Measurements from ENCODE around the gene MAP2K1.

MAP2K1 gene

DNA sequence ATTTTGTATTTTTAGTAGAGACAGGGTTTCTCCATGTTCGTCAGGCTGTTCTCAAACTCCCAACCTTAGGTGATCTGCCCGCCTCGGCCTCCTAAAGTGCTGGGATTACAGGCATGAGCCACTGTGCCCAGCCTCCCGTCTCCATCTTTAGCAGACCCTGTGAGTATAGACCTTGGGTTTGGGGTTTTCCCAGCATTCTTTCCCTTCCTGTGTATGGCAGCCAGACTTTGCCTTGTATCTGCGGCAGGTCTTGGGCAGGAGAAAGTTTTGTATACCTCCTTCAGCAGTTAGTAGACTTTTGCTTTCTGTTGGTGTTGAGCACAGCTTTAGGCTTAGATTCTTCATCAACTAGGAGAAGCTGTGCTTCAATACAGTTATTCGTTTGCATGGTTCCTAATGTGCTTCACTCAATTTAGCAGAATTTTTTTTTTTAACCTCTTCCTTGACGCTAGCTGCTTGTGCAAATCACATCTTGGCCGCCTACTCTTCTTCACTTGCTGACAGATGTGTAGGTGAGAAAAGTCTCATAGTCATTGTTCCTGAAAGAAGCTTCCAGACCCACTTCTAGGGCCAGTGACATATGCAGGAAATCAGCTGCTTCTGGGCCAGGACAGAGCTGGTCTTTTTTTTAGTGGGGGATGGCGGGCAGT, 38.4 kb downstream of the MAP2K1 start:
- no peak overlapping the region for H3K4me3 ChIP-seq (ENCODE audit: low read length)
- TF ChIP-seq, protein P1, sequence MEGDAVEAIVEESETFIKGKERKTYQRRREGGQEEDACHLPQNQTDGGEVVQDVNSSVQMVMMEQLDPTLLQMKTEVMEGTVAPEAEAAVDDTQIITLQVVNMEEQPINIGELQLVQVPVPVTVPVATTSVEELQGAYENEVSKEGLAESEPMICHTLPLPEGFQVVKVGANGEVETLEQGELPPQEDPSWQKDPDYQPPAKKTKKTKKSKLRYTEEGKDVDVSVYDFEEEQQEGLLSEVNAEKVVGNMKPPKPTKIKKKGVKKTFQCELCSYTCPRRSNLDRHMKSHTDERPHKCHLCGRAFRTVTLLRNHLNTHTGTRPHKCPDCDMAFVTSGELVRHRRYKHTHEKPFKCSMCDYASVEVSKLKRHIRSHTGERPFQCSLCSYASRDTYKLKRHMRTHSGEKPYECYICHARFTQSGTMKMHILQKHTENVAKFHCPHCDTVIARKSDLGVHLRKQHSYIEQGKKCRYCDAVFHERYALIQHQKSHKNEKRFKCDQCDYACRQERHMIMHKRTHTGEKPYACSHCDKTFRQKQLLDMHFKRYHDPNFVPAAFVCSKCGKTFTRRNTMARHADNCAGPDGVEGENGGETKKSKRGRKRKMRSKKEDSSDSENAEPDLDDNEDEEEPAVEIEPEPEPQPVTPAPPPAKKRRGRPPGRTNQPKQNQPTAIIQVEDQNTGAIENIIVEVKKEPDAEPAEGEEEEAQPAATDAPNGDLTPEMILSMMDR (IDR thresholded peaks at IDR 0.05; ENCODE audit: insufficient read depth, low read depth, low read length, missing control alignments), result no peak
- no peak for DNase-seq (ENCODE audit: low read depth)

DNA sequence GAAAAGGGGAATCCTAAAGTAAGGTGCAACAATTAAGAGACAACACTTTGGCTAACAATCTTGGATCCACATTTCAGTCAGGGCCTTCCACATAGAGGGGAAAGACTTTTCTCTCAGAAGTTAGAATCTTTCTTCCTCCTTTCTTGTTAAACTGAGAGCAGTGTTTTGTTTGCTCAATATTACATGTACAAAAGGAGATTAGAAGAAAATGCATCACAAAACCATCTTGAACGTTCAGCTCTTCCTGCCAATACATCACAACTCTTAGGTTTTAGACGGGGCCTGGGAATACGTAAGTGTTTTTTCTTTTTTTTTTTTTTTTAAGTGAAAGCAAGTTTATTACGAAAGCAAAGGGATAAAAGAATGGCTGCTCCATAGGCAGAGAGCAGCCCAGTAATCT, 39.1 kb downstream of the MAP2K1 start:
- DNase-seq (ENCODE audit: low read depth), result no peak
- TF ChIP-seq, protein P1 (IDR thresholded peaks at IDR 0.05; ENCODE audit: insufficient read depth, low read depth, low read length, missing control alignments), result no peak
- no peak overlapping the region for H3K4me3 ChIP-seq (ENCODE audit: low read length)

DNA sequence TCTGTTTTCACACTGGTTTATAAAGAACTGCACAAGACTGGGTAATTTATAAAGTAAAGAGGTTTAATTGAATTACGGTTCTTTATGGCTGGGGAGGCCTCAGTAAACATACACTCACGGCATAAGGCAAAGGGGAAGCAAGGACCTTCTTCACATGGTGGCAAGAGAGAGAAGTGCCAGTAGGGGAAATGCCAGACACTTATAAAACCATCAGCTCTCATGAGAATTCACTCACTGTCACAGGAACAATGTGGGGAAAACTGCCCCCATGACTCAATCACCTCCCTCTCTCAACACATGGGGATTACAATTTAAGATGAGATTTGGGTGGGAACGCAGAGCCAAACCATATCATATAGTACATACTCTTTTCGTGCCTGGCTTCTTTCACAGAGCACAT, 42.4 kb downstream of the MAP2K1 start:
- TF ChIP-seq, protein P1 (IDR thresholded peaks at IDR 0.05; ENCODE audit: insufficient read depth, low read depth, low read length, missing control alignments), result no peak

DNA sequence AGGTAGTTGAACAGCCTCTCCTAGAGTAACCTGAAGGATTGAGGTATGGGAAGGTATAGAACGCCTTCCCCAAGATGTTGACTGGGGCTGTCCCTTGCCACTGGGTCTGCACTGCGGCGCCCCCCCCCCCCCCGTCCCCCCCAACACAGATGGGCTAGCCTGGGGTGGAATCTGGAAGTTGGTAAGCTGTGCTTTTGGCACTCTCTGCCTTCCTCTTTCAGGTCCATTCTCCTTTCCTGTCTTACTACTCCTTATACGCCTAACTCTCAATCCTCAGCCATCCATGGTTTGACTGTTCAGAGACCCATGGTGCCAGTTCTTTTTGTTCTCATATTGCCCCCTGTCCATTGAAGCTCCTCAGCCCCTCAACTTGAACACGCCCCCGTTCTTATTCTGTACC, 42.8 kb downstream of the MAP2K1 start:
- H3K4me3 ChIP-seq (ENCODE audit: low read length), result no peak overlapping the region
- TF ChIP-seq, protein P1 (IDR thresholded peaks at IDR 0.05; ENCODE audit: insufficient read depth, low read depth, low read length, missing control alignments), result no peak
- no peak for DNase-seq (ENCODE audit: low read depth)

More for the DNA sequence above, 42.4 kb downstream of the MAP2K1 start:
- no peak overlapping the region for H3K4me3 ChIP-seq (ENCODE audit: low read length)
- no peak for DNase-seq (ENCODE audit: low read depth)

DNA sequence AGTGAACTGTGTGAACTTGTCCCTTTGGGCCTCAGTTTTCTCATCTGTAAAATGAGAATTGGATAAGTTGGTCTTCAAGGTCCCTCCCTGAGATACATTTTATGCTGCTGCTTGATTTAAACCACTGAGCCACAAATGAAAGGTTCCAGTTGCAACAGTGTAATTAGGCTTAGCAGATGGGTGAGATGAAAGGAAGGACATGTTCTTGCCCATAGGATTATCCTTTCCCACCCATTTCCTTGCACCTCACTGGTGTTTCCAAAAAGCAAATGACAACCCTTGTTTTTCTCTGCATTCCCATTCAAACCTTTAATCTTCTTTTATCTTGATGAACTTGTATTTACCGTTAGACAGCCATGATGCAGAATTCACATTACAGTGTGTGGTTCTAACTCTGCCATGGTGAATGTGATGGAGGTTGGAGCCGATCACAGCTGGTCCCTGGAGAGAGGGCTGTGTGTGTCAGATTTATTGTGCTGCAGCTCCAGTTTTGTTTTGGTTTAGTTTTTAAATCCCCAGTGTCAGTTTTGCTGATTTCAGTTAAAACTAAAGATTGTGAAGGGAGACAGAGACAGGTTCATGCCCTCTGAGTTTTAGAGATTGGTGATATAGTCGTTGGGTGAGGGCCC, 44.0 kb downstream of the MAP2K1 start:
- no peak for DNase-seq (ENCODE audit: low read depth)
- H3K4me3 ChIP-seq (ENCODE audit: low read length), result no peak overlapping the region
- TF ChIP-seq, protein P1 (IDR thresholded peaks at IDR 0.05; ENCODE audit: insufficient read depth, low read depth, low read length, missing control alignments), result no peak

DNA sequence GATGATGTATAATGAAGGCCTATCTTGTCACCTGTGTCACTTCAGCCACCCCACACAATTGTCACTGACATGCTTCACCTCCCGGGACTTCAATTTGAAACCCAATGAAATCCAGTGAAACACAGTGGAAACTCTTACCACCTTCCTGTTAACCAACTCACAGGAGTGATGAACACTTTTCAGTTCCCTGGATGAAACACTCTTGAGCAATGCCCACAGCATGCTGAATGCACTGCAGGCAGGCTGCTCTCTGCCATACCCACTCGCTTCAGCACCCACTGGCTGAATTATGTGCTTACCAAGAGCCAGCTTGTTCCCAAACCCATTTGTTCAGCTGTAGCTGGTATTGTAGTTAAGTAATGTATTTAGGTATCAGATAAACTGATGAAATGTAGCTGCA, 47.0 kb downstream of the MAP2K1 start:
- TF ChIP-seq, protein P1 (IDR thresholded peaks at IDR 0.05; ENCODE audit: insufficient read depth, low read depth, low read length, missing control alignments), result no peak
- DNase-seq (ENCODE audit: low read depth), result peak; percentile 13
- H3K4me3 ChIP-seq (ENCODE audit: low read length), result no peak overlapping the region

DNA sequence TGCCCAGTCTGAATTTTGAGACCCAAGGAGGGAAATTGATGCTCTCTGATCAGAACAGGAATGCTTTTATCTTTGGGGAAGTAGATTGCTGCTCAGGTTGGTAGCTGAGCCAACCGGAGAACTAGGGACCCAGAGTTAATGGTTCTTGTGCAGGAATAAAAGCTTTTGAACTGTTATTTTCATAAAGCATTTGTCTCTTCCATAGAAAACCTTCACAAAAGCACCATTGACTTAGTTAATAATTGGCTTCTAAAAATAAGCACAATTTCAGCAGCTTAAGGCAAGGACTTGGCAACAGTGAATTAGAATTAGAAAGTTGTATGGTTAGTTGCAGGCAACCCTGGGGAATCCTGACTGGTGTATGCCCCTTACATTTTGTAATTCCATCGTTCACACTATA, 53.8 kb downstream of the MAP2K1 start:
- no peak overlapping the region for H3K4me3 ChIP-seq (ENCODE audit: low read length)
- no peak for DNase-seq (ENCODE audit: low read depth)
- TF ChIP-seq, protein P1 (IDR thresholded peaks at IDR 0.05; ENCODE audit: insufficient read depth, low read depth, low read length, missing control alignments), result no peak

All from epithelial cell of esophagus (primary cell).